ENCODE measurements around the gene DAPK3. TPM values are rescaled to one million over a fixed set of nuclear protein-coding genes. Genes with fewer than 3 reads are reported as not detected.
A peak's percentile ranks its signal among the peaks of the same experiment; 100 is the strongest.
"Not testable (repeated sequence)": the region's sequence is repeated elsewhere in the genome, so short reads cannot be mapped to it uniquely, and the experiment has no call there.

Gene DAPK3
- total and polyA plus RNA-seq, 2 experiments from 2014 or later, result 47.6 to 167 TPM

DNA sequence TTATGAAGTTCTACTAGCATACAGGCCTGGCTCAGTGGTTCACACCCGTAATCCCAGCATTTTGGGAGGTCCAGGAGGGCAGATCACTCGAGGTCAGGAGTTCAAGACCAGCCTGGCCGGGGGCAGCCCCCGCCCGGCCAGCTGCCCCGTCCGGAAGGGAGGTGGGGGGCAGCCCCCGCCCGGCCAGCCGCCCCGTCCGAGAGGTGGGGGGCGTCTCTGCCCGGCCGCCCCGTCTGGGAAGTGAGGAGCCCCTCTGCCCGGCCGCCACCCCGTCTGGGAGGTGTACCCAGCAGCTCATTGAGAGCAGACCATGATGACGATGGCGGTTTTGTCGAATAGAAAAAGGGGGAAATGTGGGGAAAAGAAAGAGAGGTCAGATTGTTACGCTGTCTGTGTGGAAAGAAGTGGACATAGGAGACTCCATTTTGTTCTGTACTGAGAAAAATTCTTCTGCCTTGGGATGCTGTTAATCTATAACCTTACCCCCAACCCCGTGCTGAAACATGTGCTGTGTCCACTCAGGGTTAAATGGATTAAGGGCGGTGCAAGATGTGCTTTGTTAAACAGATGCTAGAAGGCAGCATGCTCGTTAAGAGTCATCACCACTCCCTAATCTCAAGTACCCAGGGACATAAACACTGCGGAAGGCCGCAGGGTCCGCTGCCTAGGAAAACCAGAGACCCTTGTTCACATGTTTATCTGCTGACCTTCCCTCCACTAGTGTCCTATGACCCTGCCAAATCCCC, 27.9 kb upstream of the DAPK3 start:
- H3K4me3 ChIP-seq; H3K9ac ChIP-seq; H4K20me1 ChIP-seq (ENCODE audit: insufficient read depth); H3K4me1 ChIP-seq (ENCODE audit: insufficient read depth); DNase-seq; H2AFZ ChIP-seq; H3K27ac ChIP-seq; H3K9me2 ChIP-seq (ENCODE audit: insufficient read depth); H3K4me2 ChIP-seq (ENCODE audit: unreplicated experiment); H3K9me3 ChIP-seq (ENCODE audit: low read depth); in situ Hi-C loops (cut with MboI); H3K27me3 ChIP-seq (replicated peaks; ENCODE audit: insufficient read depth); H3K36me3 ChIP-seq (ENCODE audit: low read depth); H3K79me2 ChIP-seq (ENCODE audit: insufficient read depth); H3F3A ChIP-seq (ENCODE audit: insufficient read depth): not testable (repeated sequence)
- WGBS, 2 experiments (ENCODE audit: low coverage in 1 of 2, low lambda C conversion rate in 2 of 2, missing lambda C conversion rate in 2 of 2), result 79 to 88% methylated on average over 20 to 29 of the region's 29 CpGs

DNA sequence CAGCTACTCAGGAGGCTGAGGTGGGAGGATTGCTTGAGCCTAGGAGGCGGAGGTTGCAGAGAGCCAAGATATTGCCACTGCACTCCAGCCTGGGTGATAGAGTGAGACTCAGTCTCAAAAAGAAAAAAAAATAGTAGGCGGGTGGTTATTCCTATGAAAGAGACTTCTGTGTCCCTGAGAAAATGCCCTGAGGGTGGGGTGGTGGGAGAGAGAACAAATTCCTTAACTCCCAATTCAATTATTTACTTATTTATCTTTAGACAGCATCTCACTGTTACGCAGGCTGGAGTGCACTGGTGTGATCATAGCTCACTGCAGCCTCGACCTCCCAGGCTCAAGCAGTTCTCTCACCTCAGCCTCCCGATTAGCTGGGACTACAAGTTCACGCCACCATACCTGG, 24.7 kb upstream of the DAPK3 start:
- Histone ChIP-seq H3K4me1 (ENCODE audit: insufficient read depth) (no peaks in the 10 kb centered on the region), H3K79me2 (ENCODE audit: insufficient read depth) (no peaks in the 10 kb centered on the region), H3F3A (ENCODE audit: insufficient read depth) (no peaks in the 10 kb centered on the region), H3K9me2 (ENCODE audit: insufficient read depth) (no peaks in the 10 kb centered on the region), H3K27ac (no peak overlapping the region), H3K4me3 (no peak overlapping the region), H3K27me3 (replicated peaks; ENCODE audit: insufficient read depth) (no peaks in the 10 kb centered on the region), H3K4me2 (ENCODE audit: unreplicated experiment) (no peak overlapping the region), H3K9ac (no peak overlapping the region), H3K9me3 (ENCODE audit: low read depth) (no peaks in the 10 kb centered on the region), H3K36me3 (ENCODE audit: low read depth) (no peaks in the 10 kb centered on the region), H2AFZ (no peak overlapping the region), H4K20me1 (ENCODE audit: insufficient read depth) (no peaks in the 10 kb centered on the region)
- in situ Hi-C loops (cut with MboI), result no loop called here
- no peak for DNase-seq
- WGBS, 2 experiments (ENCODE audit: low coverage in 1 of 2, low lambda C conversion rate in 2 of 2, missing lambda C conversion rate in 2 of 2), result 81 to 86% methylated on average over 6 of the region's 6 CpGs
- TF ChIP-seq EZH2 (IDR thresholded peaks at IDR 0.05; ENCODE audit: insufficient read depth, poor library complexity, severe bottlenecking), result no peak

DNA sequence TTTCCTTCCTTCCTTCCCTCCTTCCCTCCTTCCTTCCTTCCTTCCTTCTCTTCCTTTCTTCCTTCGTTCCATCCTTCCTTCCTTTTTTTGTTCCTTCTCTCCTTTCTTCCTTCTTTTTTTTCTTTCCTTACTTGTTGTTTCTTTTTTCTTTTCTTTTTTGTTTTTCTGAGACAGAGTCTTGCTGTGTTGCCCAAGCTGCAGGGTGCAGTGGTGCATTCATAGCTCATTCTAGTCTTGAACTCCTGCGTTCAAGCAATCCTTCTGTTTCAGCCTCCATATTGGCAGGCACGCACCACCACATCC, 19.9 kb upstream of the DAPK3 start:
- in situ Hi-C loops (cut with MboI), result no loop called here

DNA sequence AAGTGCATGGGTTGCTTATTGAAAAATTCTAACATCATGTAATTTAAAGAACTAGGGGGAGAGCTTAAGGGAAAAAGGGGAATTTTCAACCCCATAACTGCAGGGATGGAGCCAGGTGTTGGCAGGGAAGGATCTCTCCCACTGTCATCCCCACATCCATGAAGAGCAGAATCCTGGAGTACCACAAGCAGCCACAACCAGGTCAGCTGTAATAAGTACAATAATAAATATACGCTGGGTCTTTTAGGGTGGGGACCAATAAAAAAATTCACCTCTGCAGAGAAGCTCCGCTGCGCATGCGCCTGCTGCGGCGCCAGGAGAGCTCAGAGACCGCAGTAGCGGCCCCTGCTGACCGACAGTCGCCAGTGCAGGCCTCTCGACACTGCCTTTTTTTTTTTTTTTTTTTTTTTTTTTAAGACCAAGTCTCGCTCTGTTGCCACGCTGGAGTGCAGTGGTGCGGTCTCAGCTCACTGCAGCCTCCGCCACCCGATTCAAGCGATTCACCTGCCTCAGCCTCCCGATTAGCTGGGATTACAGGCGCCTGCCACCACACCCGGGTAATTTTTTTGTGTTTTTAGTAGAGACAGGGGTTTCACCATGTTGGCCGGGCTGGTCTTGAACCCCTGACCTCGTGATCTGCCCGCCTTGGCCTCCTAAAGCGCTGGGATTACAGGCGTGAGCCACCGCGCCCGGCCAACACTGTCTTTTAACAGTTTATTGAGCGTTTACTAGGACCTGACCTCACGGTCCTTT, 16.9 kb upstream of the DAPK3 start:
- 12 to 15% methylated on average over 29 to 30 of the region's 30 CpGs for WGBS, 2 experiments (ENCODE audit: low coverage in 1 of 2, low lambda C conversion rate in 2 of 2, missing lambda C conversion rate in 2 of 2)
- H2AFZ ChIP-seq, result peak overlapping the region; percentile 71
- TF ChIP-seq EZH2 (IDR thresholded peaks at IDR 0.05; ENCODE audit: insufficient read depth, poor library complexity, severe bottlenecking), result no peak
- no peak for TF ChIP-seq EZH2phosphoT487 (IDR thresholded peaks at IDR 0.05; ENCODE audit: insufficient read depth, low read depth)
- no peaks in the 10 kb centered on the region for H3K27me3 ChIP-seq (replicated peaks; ENCODE audit: insufficient read depth)
- peak; percentile 88 for DNase-seq
- H3F3A ChIP-seq (ENCODE audit: insufficient read depth), result peaks cover 23% of the 10 kb centered on the region
- H3K36me3 ChIP-seq (ENCODE audit: low read depth), result peaks cover 17% of the 10 kb centered on the region; the same call in 1 of the 2 replicates
- no peaks in the 10 kb centered on the region for H3K9me2 ChIP-seq (ENCODE audit: insufficient read depth)
- H3K4me3 ChIP-seq, result peak overlapping the region; percentile 97
- H3K9me3 ChIP-seq (ENCODE audit: low read depth), result no peaks in the 10 kb centered on the region
- in situ Hi-C loops (cut with MboI), result no loop called here
- peak overlapping the region; percentile 40 for H3K27ac ChIP-seq
- H3K4me1 ChIP-seq (ENCODE audit: insufficient read depth), result peaks cover 19% of the 10 kb centered on the region
- peaks cover 10% of the 10 kb centered on the region; the same call in 1 of the 2 replicates for H4K20me1 ChIP-seq (ENCODE audit: insufficient read depth)
- H3K79me2 ChIP-seq (ENCODE audit: insufficient read depth), result peaks cover 30% of the 10 kb centered on the region
- H3K9ac ChIP-seq, result peak overlapping the region; percentile 77
- H3K4me2 ChIP-seq (ENCODE audit: unreplicated experiment), result peak overlapping the region; percentile 85

More for the DNA sequence above, 19.9 kb upstream of the DAPK3 start:
- Histone ChIP-seq H3F3A (ENCODE audit: insufficient read depth) (peaks cover 9% of the 10 kb centered on the region; the same call in 1 of the 2 replicates), H3K27me3 (replicated peaks; ENCODE audit: insufficient read depth) (no peaks in the 10 kb centered on the region), H3K9me2 (ENCODE audit: insufficient read depth) (no peaks in the 10 kb centered on the region), H3K9ac (no peak overlapping the region), H3K9me3 (ENCODE audit: low read depth) (no peaks in the 10 kb centered on the region), H2AFZ (peak overlapping the region; percentile 86), H3K4me3 (no peak overlapping the region), H3K4me2 (ENCODE audit: unreplicated experiment) (no peak overlapping the region), H4K20me1 (ENCODE audit: insufficient read depth) (no peaks in the 10 kb centered on the region), H3K27ac (no peak overlapping the region), H3K4me1 (ENCODE audit: insufficient read depth) (peaks cover 17% of the 10 kb centered on the region), H3K79me2 (ENCODE audit: insufficient read depth) (0 out of 2 replicates have a peak, but pooled peaks cover 2% of the 10 kb centered on the region), H3K36me3 (ENCODE audit: low read depth) (no peaks in the 10 kb centered on the region)
- DNase-seq, result no peak
- TF ChIP-seq EZH2phosphoT487 (IDR thresholded peaks at IDR 0.05; ENCODE audit: insufficient read depth, low read depth), result no peak
- no peak for TF ChIP-seq EZH2 (IDR thresholded peaks at IDR 0.05; ENCODE audit: insufficient read depth, poor library complexity, severe bottlenecking)
- WGBS, 2 experiments (ENCODE audit: low coverage in 1 of 2, low lambda C conversion rate in 2 of 2, missing lambda C conversion rate in 2 of 2), result 72 to 85% methylated on average over 3 of the region's 3 CpGs
